IMR-90 (cell line): ENCODE data around the gene NPB. TPM values are rescaled to one million over a fixed set of nuclear protein-coding genes. Genes with fewer than 3 reads are reported as not detected.
A peak's percentile ranks its signal among the peaks of the same experiment; 100 is the strongest.

Source experiments
- ATAC-seq: fragments of 200-7000 bp; cut with Tn5 transposase; 2 replicates; pipeline ENCODE4 v1.9.1; 2020; ENCODE audit warnings: low read depth, mild to moderate bottlenecking, moderate library complexity
- BruUV-seq: library from RNA; stranded (reverse); fragments of 400-500 nt; replicated peaks from 2 replicates; lab custom pipeline; 2021; lab: Mats Ljungman, UMichigan
- CTCF ChIA-PET: fragments of 300-600 bp; formaldehyde crosslinking; extraction: SDS; loops from one replicate; lab custom pipeline; 2021; ENCODE audit warnings: antibody characterized with exemption; lab: Yijun Ruan, JAX
- POLR2A ChIA-PET: fragments of 300-600 bp; sonication (Branson Sonifier 250); formaldehyde crosslinking; loops from one replicate; lab custom pipeline; 2022; ENCODE audit warnings: antibody characterized with exemption; ENCODE audit not compliant: unreplicated experiment; lab: Charles Lee
- DNase-seq: peaks from one replicate; pipeline ENCODE4 v3.0.0; 2013
- H2AFZ ChIP-seq: replicated peaks from 2 replicates; pipeline ENCODE3; 2013; ENCODE audit warnings: low read length, mild to moderate bottlenecking; ENCODE audit not compliant: poor library complexity
- H2AK5ac ChIP-seq: 2 replicates; pipeline ENCODE4 v1.6.1; 2013; ENCODE audit warnings: low read depth, low read length, inconsistent platforms
- H2AK9ac ChIP-seq: replicated peaks from 2 replicates; pipeline ENCODE3; 2013; ENCODE audit warnings: mild to moderate bottlenecking, low read depth, low read length, moderate library complexity; ENCODE audit not compliant: poor library complexity
- H2BK120ac ChIP-seq: 2 replicates; pipeline ENCODE4 v1.6.1; 2013; ENCODE audit warnings: low read depth, low read length, inconsistent platforms
- H2BK15ac ChIP-seq: 3 replicates; pipeline ENCODE4 v1.6.1; 2013; ENCODE audit warnings: low read depth, low read length, inconsistent platforms
- H2BK20ac ChIP-seq: 2 replicates; pipeline ENCODE4 v1.6.1; 2013; ENCODE audit warnings: low read depth, mild to moderate bottlenecking, inconsistent platforms, low read length, moderate library complexity
- H2BK5ac ChIP-seq: 2 replicates; pipeline ENCODE4 v1.6.1; 2013; ENCODE audit warnings: mild to moderate bottlenecking, low read depth, low read length, inconsistent platforms; ENCODE audit not compliant: poor library complexity, severe bottlenecking
- H3K14ac ChIP-seq: replicated peaks from 2 replicates; pipeline ENCODE4 v1.6.1; 2013; ENCODE audit warnings: low read depth, low read length, inconsistent platforms
- H3K18ac ChIP-seq: 2 replicates; pipeline ENCODE4 v1.6.1; 2013; ENCODE audit warnings: low read depth, low read length, control low read depth
- H3K23ac ChIP-seq: 2 replicates; pipeline ENCODE4 v1.6.1; 2013; ENCODE audit warnings: low read depth, low read length, inconsistent platforms
- H3K27ac ChIP-seq: 2 replicates; pipeline ENCODE4 v1.5.1; 2013; ENCODE audit warnings: mild to moderate bottlenecking, control low read depth, low read length; ENCODE audit not compliant: insufficient read depth
- H3K27me3 ChIP-seq: 2 replicates; pipeline ENCODE4 v1.6.1; 2013; ENCODE audit warnings: low read length; ENCODE audit not compliant: control insufficient read depth, insufficient read depth
- H3K36me3 ChIP-seq: 2 replicates; pipeline ENCODE4 v1.6.1; 2013; ENCODE audit warnings: low read length, mixed read lengths; ENCODE audit not compliant: control insufficient read depth, insufficient read depth
- H3K4ac ChIP-seq: 2 replicates; pipeline ENCODE4 v1.6.1; 2013; ENCODE audit warnings: low read depth, low read length, inconsistent platforms
- H3K4me1 ChIP-seq: 2 replicates; pipeline ENCODE4 v1.6.1; 2013; ENCODE audit warnings: low read length, mixed read lengths; ENCODE audit not compliant: control insufficient read depth, insufficient read depth
- H3K4me2 ChIP-seq: 2 replicates; pipeline ENCODE4 v1.6.1; 2013; ENCODE audit warnings: low read depth, mild to moderate bottlenecking, control low read depth, low read length, moderate library complexity
- H3K4me3 ChIP-seq: 2 replicates; pipeline ENCODE4 v1.5.1; 2013; ENCODE audit warnings: low read depth, mild to moderate bottlenecking, control low read depth, low read length, moderate library complexity; ENCODE audit not compliant: insufficient read depth
- H3K56ac ChIP-seq: 2 replicates; pipeline ENCODE4 v1.6.1; 2013; ENCODE audit warnings: low read length, inconsistent platforms; ENCODE audit not compliant: insufficient read depth; ENCODE audit errors: extremely low read depth
- H3K79me1 ChIP-seq, 2 experiments: 2 replicates each; pipeline ENCODE4 v1.6.1; 2013; ENCODE audit warnings: low read length in 2 of 2, inconsistent platforms in 1 of 2, low read depth in 1 of 2
- H3K9ac ChIP-seq: 2 replicates; pipeline ENCODE4 v1.6.1; 2013; ENCODE audit warnings: low read depth, low read length, control low read depth
- H3K9me1 ChIP-seq: 2 replicates; pipeline ENCODE4 v1.6.1; 2013; ENCODE audit warnings: low read length, inconsistent platforms; ENCODE audit not compliant: insufficient read depth
- H3K9me3 ChIP-seq: 2 replicates; pipeline ENCODE4 v1.6.1; 2013; ENCODE audit warnings: low read length; ENCODE audit not compliant: control insufficient read depth, insufficient read depth
- H4K20me1 ChIP-seq: 2 replicates; pipeline ENCODE4 v1.6.1; 2013; ENCODE audit warnings: low read length, inconsistent platforms; ENCODE audit not compliant: insufficient read depth
- H4K5ac ChIP-seq: 2 replicates; pipeline ENCODE4 v1.6.1; 2013; ENCODE audit warnings: mild to moderate bottlenecking, low read depth, low read length, control low read depth
- H4K8ac ChIP-seq, 2 experiments: 2 replicates each; pipeline ENCODE4 v1.6.1; 2013; ENCODE audit warnings: low read depth in 2 of 2, low read length in 2 of 2, control low read depth in 1 of 2, inconsistent platforms in 1 of 2
- H4K91ac ChIP-seq: 2 replicates; pipeline ENCODE4 v1.6.1; 2013; ENCODE audit warnings: low read depth, low read length, inconsistent platforms; ENCODE audit not compliant: insufficient read depth
- CEBPB ChIP-seq: IDR thresholded peaks from 2 replicates; pipeline ENCODE4 v1.6.1; 2012; ENCODE audit warnings: low read depth, low read length, improper control_type of control experiment
- POLR2A ChIP-seq: IDR thresholded peaks from 2 replicates; pipeline ENCODE4 v1.6.1; 2012; ENCODE audit warnings: mild to moderate bottlenecking, low read depth, low read length
- WGBS, 2 experiments: methylation state at CpG; one replicate each; pipeline versions ENCODE4 v1.1.5 to v1.1.7; 2013; ENCODE audit warnings: missing lambda C conversion rate in 2 of 2; ENCODE audit not compliant: insufficient read length in 1 of 2; ENCODE audit errors: extremely low coverage in 2 of 2; 5-methylcytosine and 5-hydroxymethylcytosine counted together
- dilution Hi-C: fragments of 300-500 bp; cut with HindIII; formaldehyde crosslinking; loops from one replicate; pipeline ENCODE4 v1.14.3; 2018; ENCODE audit warnings: low sequenced_read_pairs; ENCODE audit not compliant: unreplicated experiment
- in situ Hi-C: fragments of 300-500 bp; cut with MboI; formaldehyde crosslinking; loops from 3 replicates; pipeline ENCODE4 v1.14.3; 2019; ENCODE audit warnings: low sequenced_read_pairs, inconsistent platforms, mixed read lengths
- intact Hi-C: fragments of 100-400 bp; cut with micrococcal nuclease; formaldehyde crosslinking; loops from 2 replicates; pipeline ENCODE4 v1.10.0; 2022
- polyA plus RNA-seq, 3 experiments: library from polyadenylated mRNA; depleted of rRNA; stranded (reverse); fragments of >200 nt; gene quantifications; 2 replicates each; pipeline ENCODE4 v1.2.3, GENCODE V29; 2012; ENCODE audit warnings: low replicate concordance in 1 of 3
- total RNA-seq: library from RNA; depleted of rRNA; stranded (reverse); fragments of >200 nt; gene quantifications from 2 replicates; pipeline ENCODE4 v1.2.3, GENCODE V29; 2012

The NPB gene
- total and polyA plus RNA-seq, 2 of the 4 experiments (the other 2 are of a cell fraction): 0.51 TPM; not detected in 1

- no TSS peak for BruUV-seq
- Histone ChIP-seq H2AK9ac (peak overlapping the region; percentile 5), H3K9me1 (peaks cover 16% of the 10 kb centered on the region), H3K36me3 (peaks cover 65% of the 10 kb centered on the region), H4K5ac (no peak overlapping the region), H2AK5ac (no peak overlapping the region), H3K79me1 (peaks cover 9 to 76% of the 10 kb centered on the region in 2 experiments), H2BK120ac (no peak overlapping the region), H3K4me3 (no peak overlapping the region), H2BK15ac (no peak overlapping the region), H3K9me3 (no peaks in the 10 kb centered on the region), H2BK5ac (no peak overlapping the region), H3K4me1 (peaks cover 16% of the 10 kb centered on the region), H3K56ac (no peak overlapping the region), H4K91ac (no peak overlapping the region), H3K27ac (no peak overlapping the region), H3K27me3 (no peaks in the 10 kb centered on the region), H3K9ac (no peak overlapping the region), H3K4me2 (no peak overlapping the region), H2AFZ (no peak overlapping the region), H3K4ac (no peak overlapping the region), H3K23ac (no peak overlapping the region), H4K20me1 (peaks cover 75% of the 10 kb centered on the region), H4K8ac (no peak overlapping the region), H2BK20ac (no peak overlapping the region), H3K18ac (no peak overlapping the region), H3K14ac (no peak overlapping the region)
- intact Hi-C loops (no loop called here), dilution Hi-C loops (no loop called here), in situ Hi-C loops (no loop called here)
- POLR2A ChIA-PET: interaction anchor here (0.5 to 0.8 kb wide), 3 partner anchors 10 to 243 kb away, joined by 3 to 4 read pairs (median 3); partner anchors contain the start of gene FASN
- DNase-seq: no peak
- ATAC-seq: no peak
- TF ChIP-seq CEBPB (no peak), POLR2A (no peak)
- CTCF ChIA-PET: interaction anchor here (0.7 to 1.2 kb wide), 2 partner anchors 14 to 33 kb away, joined by 3 read pairs; no protein-coding TSS in a partner anchor
- 93% methylated on average over 15 of the region's 29 CpGs; no CpG with 5 or more reads in 1 of the 2 experiments for WGBS, 2 experiments
Observed at GRCh38 chr17:81854974-81855774, 46.9 kb upstream of the NPB start.
